Measurements from ENCODE around the gene MB21D2. TPM values are rescaled to one million over a fixed set of nuclear protein-coding genes. Genes with fewer than 3 reads are reported as not detected.
A peak's percentile ranks its signal among the peaks of the same experiment; 100 is the strongest.

The MB21D2 gene
- total RNA-seq, 1 donor from 2014 or later = 8.9 TPM

DNA sequence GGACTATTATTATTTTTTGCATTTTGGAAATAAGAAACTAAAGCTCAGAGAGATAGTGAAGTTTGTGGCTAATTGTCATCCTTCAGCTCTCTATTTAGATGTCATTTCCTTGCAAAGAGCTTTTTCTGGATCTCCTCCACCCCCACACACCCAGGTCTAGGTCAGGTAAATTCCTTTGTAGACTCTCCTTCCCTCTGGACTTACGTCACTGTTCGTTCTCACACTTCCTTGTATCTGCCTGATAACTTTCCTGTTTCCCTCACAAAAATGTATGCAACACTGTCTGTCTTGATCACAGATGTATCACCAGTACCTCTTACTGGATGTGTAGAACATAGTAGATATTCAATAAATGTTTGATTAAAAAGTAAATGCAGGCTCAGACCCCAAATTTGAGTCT is 6.1 kb upstream of the MB21D2 start:
- no peaks in the 10 kb centered on the region for H3K36me3 Mint-ChIP-seq (ENCODE audit: low read depth)
- no peak overlapping the region for H3K27ac Mint-ChIP-seq (ENCODE audit: unreplicated experiment)
- no peaks in the 10 kb centered on the region for H3K9me3 Mint-ChIP-seq (ENCODE audit: low read depth)
- TF ChIP-seq, protein P1, sequence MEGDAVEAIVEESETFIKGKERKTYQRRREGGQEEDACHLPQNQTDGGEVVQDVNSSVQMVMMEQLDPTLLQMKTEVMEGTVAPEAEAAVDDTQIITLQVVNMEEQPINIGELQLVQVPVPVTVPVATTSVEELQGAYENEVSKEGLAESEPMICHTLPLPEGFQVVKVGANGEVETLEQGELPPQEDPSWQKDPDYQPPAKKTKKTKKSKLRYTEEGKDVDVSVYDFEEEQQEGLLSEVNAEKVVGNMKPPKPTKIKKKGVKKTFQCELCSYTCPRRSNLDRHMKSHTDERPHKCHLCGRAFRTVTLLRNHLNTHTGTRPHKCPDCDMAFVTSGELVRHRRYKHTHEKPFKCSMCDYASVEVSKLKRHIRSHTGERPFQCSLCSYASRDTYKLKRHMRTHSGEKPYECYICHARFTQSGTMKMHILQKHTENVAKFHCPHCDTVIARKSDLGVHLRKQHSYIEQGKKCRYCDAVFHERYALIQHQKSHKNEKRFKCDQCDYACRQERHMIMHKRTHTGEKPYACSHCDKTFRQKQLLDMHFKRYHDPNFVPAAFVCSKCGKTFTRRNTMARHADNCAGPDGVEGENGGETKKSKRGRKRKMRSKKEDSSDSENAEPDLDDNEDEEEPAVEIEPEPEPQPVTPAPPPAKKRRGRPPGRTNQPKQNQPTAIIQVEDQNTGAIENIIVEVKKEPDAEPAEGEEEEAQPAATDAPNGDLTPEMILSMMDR (IDR thresholded peaks at IDR 0.05) = no peak
- H3K27me3 Mint-ChIP-seq (ENCODE audit: low read depth) = no peaks in the 10 kb centered on the region
- H3K4me3 Mint-ChIP-seq (ENCODE audit: unreplicated experiment) = no peak overlapping the region
- no peak for DNase-seq (ENCODE audit: low spot score)
- H3K4me1 Mint-ChIP-seq (ENCODE audit: low read depth) = peaks cover 9% of the 10 kb centered on the region

DNA sequence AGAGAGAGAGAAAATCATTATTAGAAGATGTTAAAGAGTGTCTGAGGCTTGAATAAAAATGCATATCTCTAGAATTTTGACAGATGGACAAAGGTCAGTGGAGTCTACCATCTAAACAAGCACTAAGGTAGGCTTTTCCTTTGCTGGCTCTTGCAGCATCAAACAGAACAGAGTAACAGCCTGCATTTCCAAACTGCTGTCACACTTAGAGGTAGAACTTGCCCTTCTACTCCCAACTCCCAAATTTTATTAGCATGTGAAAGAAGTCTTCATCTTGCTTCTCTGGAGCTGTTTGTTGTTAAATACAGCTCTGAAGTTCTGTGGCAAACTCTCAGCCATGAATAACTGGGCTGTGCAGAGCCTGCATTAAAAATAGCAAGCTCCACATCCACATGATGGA is 4.1 kb upstream of the MB21D2 start:
- DNase-seq (ENCODE audit: low spot score) = no peak
- Mint-ChIP-seq H3K9me3 (ENCODE audit: low read depth) (no peaks in the 10 kb centered on the region), H3K27me3 (ENCODE audit: low read depth) (no peaks in the 10 kb centered on the region), H3K4me1 (ENCODE audit: low read depth) (peaks cover 12% of the 10 kb centered on the region), H3K36me3 (ENCODE audit: low read depth) (no peaks in the 10 kb centered on the region), H3K27ac (ENCODE audit: unreplicated experiment) (no peak overlapping the region), H3K4me3 (ENCODE audit: unreplicated experiment) (no peak overlapping the region)
- TF ChIP-seq, protein P1 (IDR thresholded peaks at IDR 0.05) = no peak

DNA sequence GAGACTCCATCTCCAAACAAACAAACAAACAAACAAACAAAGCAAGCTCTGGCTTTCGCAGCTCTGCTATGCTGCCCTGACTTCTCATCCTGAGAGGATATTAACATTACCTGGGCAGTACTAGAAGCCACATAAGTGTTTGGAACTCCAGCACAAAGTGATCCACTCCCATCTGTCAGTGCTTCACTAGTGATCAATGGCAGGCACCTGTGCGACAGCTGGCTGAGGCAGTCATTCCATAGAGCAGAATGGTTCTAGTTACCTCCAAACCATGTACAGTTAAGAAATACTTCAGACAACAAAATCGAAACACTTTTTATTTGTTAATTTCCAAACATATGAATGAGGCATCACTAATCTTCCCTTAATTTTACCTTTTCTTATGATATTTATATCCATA is 2.8 kb upstream of the MB21D2 start:
- H3K27me3 Mint-ChIP-seq (ENCODE audit: low read depth) = no peaks in the 10 kb centered on the region
- no peaks in the 10 kb centered on the region for H3K9me3 Mint-ChIP-seq (ENCODE audit: low read depth)
- no peak for DNase-seq (ENCODE audit: low spot score)
- H3K4me1 Mint-ChIP-seq (ENCODE audit: low read depth) = peaks cover 22% of the 10 kb centered on the region
- no peak overlapping the region for H3K4me3 Mint-ChIP-seq (ENCODE audit: unreplicated experiment)
- H3K36me3 Mint-ChIP-seq (ENCODE audit: low read depth) = no peaks in the 10 kb centered on the region
- H3K27ac Mint-ChIP-seq (ENCODE audit: unreplicated experiment) = no peak overlapping the region
- TF ChIP-seq, protein P1 (IDR thresholded peaks at IDR 0.05) = no peak

DNA sequence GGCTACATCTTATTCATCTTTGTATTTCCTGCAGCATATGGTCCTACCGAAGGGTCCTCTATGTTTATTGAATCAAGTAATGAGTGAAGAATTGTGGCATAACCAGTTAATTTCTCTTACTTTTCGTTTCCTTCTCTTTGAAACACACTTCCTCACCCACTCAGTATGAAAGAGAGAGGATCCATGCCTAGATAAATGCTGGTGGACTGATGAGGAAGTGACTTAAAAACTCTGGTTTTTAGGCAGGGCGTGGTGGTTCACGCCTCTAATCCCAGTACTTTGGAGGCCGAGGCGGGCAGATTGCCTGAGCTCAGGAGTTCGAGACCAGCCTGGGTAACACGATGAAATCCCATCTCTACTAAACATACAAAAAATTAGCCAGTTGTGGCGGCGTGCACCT is 2.2 kb upstream of the MB21D2 start:
- TF ChIP-seq, protein P1 (IDR thresholded peaks at IDR 0.05) = no peak
- H3K9me3 Mint-ChIP-seq (ENCODE audit: low read depth) = no peaks in the 10 kb centered on the region
- H3K4me1 Mint-ChIP-seq (ENCODE audit: low read depth) = peaks cover 27% of the 10 kb centered on the region
- H3K36me3 Mint-ChIP-seq (ENCODE audit: low read depth) = no peaks in the 10 kb centered on the region
- no peaks in the 10 kb centered on the region for H3K27me3 Mint-ChIP-seq (ENCODE audit: low read depth)
- no peak overlapping the region for H3K27ac Mint-ChIP-seq (ENCODE audit: unreplicated experiment)
- DNase-seq (ENCODE audit: low spot score) = no peak
- H3K4me3 Mint-ChIP-seq (ENCODE audit: unreplicated experiment) = no peak overlapping the region

DNA sequence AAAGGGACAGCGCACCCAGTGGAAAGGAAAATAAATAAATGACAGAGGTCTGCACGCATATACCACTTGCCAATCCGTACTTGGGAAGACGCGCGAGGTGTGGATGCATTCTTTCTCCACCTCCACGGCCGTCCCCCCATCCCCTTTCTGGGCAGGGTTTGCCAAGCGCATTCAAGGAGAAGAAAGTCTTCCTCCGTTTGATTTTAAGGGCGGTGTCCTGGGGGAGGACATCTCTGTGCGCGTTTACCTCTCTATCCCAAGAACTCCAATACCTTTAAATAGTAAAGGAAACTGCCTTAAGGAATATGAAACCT is 576 bp upstream of the MB21D2 start:
- DNase-seq (ENCODE audit: low spot score) = no peak
- Mint-ChIP-seq H3K27ac (ENCODE audit: unreplicated experiment) (peak overlapping the region; percentile 97), H3K9me3 (ENCODE audit: low read depth) (no peaks in the 10 kb centered on the region), H3K27me3 (ENCODE audit: low read depth) (no peaks in the 10 kb centered on the region), H3K36me3 (ENCODE audit: low read depth) (no peaks in the 10 kb centered on the region), H3K4me1 (ENCODE audit: low read depth) (peaks cover 33% of the 10 kb centered on the region), H3K4me3 (ENCODE audit: unreplicated experiment) (peak overlapping the region; percentile 99)
- TF ChIP-seq, protein P1 (IDR thresholded peaks at IDR 0.05) = no peak

Measured in chondrocyte (in vitro differentiated cells).